Activated naive CD8-positive, alpha-beta T cell treated with anti-CD3 and anti-CD28 coated beads, Interleukin-2, amount 10 ng/mL, durations not matched to agents 7 days and 5 days (primary cell): ENCODE measurements around the gene FNTB. TPM values are rescaled to one million over a fixed set of nuclear protein-coding genes. Genes with fewer than 3 reads are reported as not detected.

Experiments used
- ATAC-seq: fragments of 150-1000 bp; cut with Tn5 transposase; one replicate; pipeline ENCODE4 v1.10.0; 2021; ENCODE audit warnings: low read depth, moderate library complexity
- POLR2A ChIA-PET: fragments of 350-600 bp; sonication (Branson Sonifier 250); formaldehyde crosslinking; loops from one replicate; lab custom pipeline; 2021; ENCODE audit warnings: antibody characterized with exemption; lab: Charles Lee
- DNase-seq: peaks from one replicate; pipeline ENCODE4 v3.0.0; 2021
- H3K27ac Mint-ChIP-seq: one replicate; pipeline ENCODE4 v1.8.0; 2022; ENCODE audit warnings: mild to moderate bottlenecking, mixed read lengths
- H3K27me3 Mint-ChIP-seq: one replicate; pipeline ENCODE4 v1.8.0; 2022; ENCODE audit warnings: mild to moderate bottlenecking, moderate library complexity, mixed read lengths
- H3K36me3 Mint-ChIP-seq: one replicate; pipeline ENCODE4 v1.8.0; 2021; ENCODE audit warnings: mild to moderate bottlenecking, mixed read lengths
- H3K4me1 Mint-ChIP-seq: one replicate; pipeline ENCODE4 v1.8.0; 2021; ENCODE audit warnings: mixed read lengths
- H3K4me3 Mint-ChIP-seq: one replicate; pipeline ENCODE4 v1.8.0; 2022; ENCODE audit warnings: mild to moderate bottlenecking, moderate library complexity, mixed read lengths
- H3K9me3 Mint-ChIP-seq: one replicate; pipeline ENCODE4 v1.8.0; 2021; ENCODE audit warnings: mixed read lengths
- total RNA-seq, 2 experiments: library from RNA; stranded (reverse); gene quantifications; one replicate each; pipeline ENCODE4 v1.2.3, GENCODE V29; 2021

FNTB gene
- total RNA-seq, 2 experiments from 2014 or later = 15.8 to 17.8 TPM

- peaks cover 30% of the 10 kb centered on the region for H3K36me3 Mint-ChIP-seq
These were observed 56.2 kb downstream of the FNTB start for GRCh38 chr14:65042731-65043372.

DNA sequence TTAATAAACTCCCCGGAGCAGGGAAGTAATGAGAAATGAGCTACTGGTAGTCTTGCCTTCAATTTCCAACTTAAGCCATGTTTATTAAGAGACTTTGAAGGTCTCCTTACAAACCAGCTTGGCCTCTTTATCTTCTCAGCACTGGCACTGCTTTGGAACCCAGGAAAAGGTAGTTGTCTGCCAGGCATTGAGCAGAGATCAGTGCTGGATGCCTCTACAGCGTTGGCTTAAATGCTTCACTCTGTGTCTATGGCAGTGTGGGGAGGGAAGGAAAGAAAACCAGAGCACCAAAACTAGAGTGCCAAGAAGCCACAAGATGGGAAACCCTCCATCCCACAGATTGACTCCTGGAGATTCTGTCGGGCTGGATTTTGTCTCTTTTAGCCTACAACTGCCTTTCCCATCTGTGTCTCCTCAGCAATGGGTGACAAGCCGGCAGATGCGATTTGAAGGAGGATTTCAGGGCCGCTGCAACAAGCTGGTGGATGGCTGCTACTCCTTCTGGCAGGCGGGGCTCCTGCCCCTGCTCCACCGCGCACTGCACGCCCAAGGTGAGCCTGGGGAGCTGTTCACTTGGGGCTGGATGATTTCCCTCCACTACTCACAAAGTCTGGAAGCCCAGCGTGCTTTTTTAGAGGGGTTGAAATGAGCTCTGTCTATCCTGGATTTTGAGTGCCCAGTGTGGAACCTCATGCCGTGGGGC lies 57.3 kb downstream of the FNTB start:
- DNase-seq (no peak), ATAC-seq (no peak)
- Mint-ChIP-seq H3K9me3 (no peaks in the 10 kb centered on the region), H3K27ac (peak overlapping the region; percentile 51), H3K27me3 (no peaks in the 10 kb centered on the region), H3K4me1 (peaks cover 16% of the 10 kb centered on the region), H3K36me3 (peaks cover 27% of the 10 kb centered on the region), H3K4me3 (peak overlapping the region; percentile 22)
- POLR2A ChIA-PET = interaction anchor here (0.7 kb wide), 1 partner anchor 380 kb away, joined by 5 read pairs; no protein-coding TSS in a partner anchor

More at GRCh38 chr14:65042731-65043372, 56.2 kb downstream of the FNTB start:
- Mint-ChIP-seq H3K9me3 (no peaks in the 10 kb centered on the region), H3K27me3 (no peaks in the 10 kb centered on the region), H3K4me3 (no peak overlapping the region), H3K4me1 (peaks cover 16% of the 10 kb centered on the region), H3K27ac (no peak overlapping the region)
- ATAC-seq (no peak), DNase-seq (no peak)
- POLR2A ChIA-PET = no interaction called here

DNA sequence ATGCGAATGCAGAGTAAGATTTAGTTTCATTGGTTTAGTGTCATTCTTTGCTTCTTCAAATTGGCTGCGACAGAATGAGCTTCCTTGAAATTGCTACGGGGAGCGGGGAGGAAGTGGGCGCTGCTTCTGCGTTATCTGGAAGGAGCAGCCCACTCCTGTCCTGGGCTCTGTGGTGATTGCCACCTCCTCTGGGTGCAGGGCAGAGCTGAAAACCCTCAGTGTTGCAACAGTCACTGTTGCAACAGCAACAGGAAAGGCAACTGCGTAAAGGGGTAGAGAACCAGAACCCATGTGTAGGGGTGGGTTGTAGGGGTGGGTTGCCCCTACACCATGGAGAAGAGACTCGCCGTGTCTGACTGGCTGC lies 57.9 kb downstream of the FNTB start:
- Mint-ChIP-seq H3K9me3 (no peaks in the 10 kb centered on the region), H3K27me3 (no peaks in the 10 kb centered on the region), H3K27ac (peak overlapping the region; percentile 51), H3K36me3 (peaks cover 25% of the 10 kb centered on the region), H3K4me3 (peak overlapping the region; percentile 22), H3K4me1 (peaks cover 16% of the 10 kb centered on the region)
- no peak for DNase-seq
- POLR2A ChIA-PET = no interaction called here
- peak; percentile 48 for ATAC-seq

- H3K4me3 Mint-ChIP-seq = no peak overlapping the region
- H3K27ac Mint-ChIP-seq = no peak overlapping the region
- H3K36me3 Mint-ChIP-seq = peaks cover 25% of the 10 kb centered on the region
- H3K9me3 Mint-ChIP-seq = no peaks in the 10 kb centered on the region
- H3K4me1 Mint-ChIP-seq = peaks cover 16% of the 10 kb centered on the region
- H3K27me3 Mint-ChIP-seq = no peaks in the 10 kb centered on the region
- ATAC-seq = no peak
- POLR2A ChIA-PET = no interaction called here
- no peak for DNase-seq
These were observed 58.3 kb downstream of the FNTB start for GRCh38 chr14:65045006-65045405.

- Mint-ChIP-seq H3K27me3 (no peaks in the 10 kb centered on the region), H3K4me3 (no peak overlapping the region), H3K27ac (no peak overlapping the region), H3K36me3 (peaks cover 25% of the 10 kb centered on the region), H3K4me1 (peaks cover 17% of the 10 kb centered on the region), H3K9me3 (no peaks in the 10 kb centered on the region)
- DNase-seq (no peak), ATAC-seq (no peak)
- POLR2A ChIA-PET = no interaction called here
These were observed 59.0 kb downstream of the FNTB start for GRCh38 chr14:65045709-65046108.

DNA sequence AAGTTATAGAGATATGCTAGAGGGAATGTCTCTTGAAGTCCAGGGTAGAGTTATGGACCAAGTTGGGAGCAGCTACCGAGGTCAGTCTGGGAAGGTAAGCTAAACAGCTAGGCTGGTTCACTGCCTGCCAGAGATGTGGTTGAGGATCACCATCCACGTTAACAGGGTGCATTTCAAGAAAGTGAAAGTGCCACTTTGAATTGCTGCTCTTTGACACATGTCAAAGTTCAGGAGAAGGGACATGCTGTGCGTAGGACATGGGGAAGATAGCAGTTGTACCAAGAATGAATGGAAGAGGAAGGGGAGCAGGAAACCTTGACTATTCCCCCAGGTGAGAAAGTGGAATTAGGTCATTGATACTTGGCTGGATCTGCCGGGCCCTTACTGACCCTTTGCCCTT lies 66.1 kb downstream of the FNTB start:
- no peaks in the 10 kb centered on the region for H3K9me3 Mint-ChIP-seq
- H3K27me3 Mint-ChIP-seq = no peaks in the 10 kb centered on the region
- DNase-seq (no peak), ATAC-seq (no peak)
- peaks cover 11% of the 10 kb centered on the region for H3K36me3 Mint-ChIP-seq
- no peak overlapping the region for H3K4me3 Mint-ChIP-seq
- H3K4me1 Mint-ChIP-seq = peaks cover 8% of the 10 kb centered on the region
- H3K27ac Mint-ChIP-seq = no peak overlapping the region
- POLR2A ChIA-PET = no interaction called here

- Mint-ChIP-seq H3K9me3 (no peaks in the 10 kb centered on the region), H3K27ac (no peak overlapping the region), H3K4me1 (peaks cover 8% of the 10 kb centered on the region), H3K4me3 (no peak overlapping the region), H3K36me3 (peaks cover 14% of the 10 kb centered on the region), H3K27me3 (no peaks in the 10 kb centered on the region)
- no peak for DNase-seq
- no peak for ATAC-seq
- POLR2A ChIA-PET = no interaction called here
These were observed 66.8 kb downstream of the FNTB start for GRCh38 chr14:65053466-65053865.

GRCh38 chr14:65054471-65055085 lies 67.9 kb downstream of the FNTB start:
- Mint-ChIP-seq H3K27me3 (no peaks in the 10 kb centered on the region), H3K4me1 (peaks cover 8% of the 10 kb centered on the region), H3K27ac (no peak overlapping the region), H3K9me3 (no peaks in the 10 kb centered on the region), H3K4me3 (no peak overlapping the region), H3K36me3 (peaks cover 20% of the 10 kb centered on the region)
- POLR2A ChIA-PET = no interaction called here
- DNase-seq (no peak), ATAC-seq (no peak)

GRCh38 chr14:65057695-65058094 lies 71.0 kb downstream of the FNTB start:
- ATAC-seq = no peak
- no peak for DNase-seq
- H3K27me3 Mint-ChIP-seq = no peaks in the 10 kb centered on the region
- H3K4me1 Mint-ChIP-seq = peaks cover 6% of the 10 kb centered on the region
- peaks cover 34% of the 10 kb centered on the region for H3K36me3 Mint-ChIP-seq
- H3K9me3 Mint-ChIP-seq = no peaks in the 10 kb centered on the region
- H3K27ac Mint-ChIP-seq = no peak overlapping the region
- POLR2A ChIA-PET = no interaction called here
- no peak overlapping the region for H3K4me3 Mint-ChIP-seq

GRCh38 chr14:65062096-65063075 lies 75.7 kb downstream of the FNTB start:
- Mint-ChIP-seq H3K27me3 (no peaks in the 10 kb centered on the region), H3K4me1 (peaks cover 3% of the 10 kb centered on the region), H3K9me3 (peaks cover 4% of the 10 kb centered on the region), H3K36me3 (peaks cover 66% of the 10 kb centered on the region), H3K27ac (no peak overlapping the region), H3K4me3 (no peak overlapping the region)
- no peak for DNase-seq
- POLR2A ChIA-PET = no interaction called here
- no peak for ATAC-seq

GRCh38 chr14:65065719-65066118 lies 79.0 kb downstream of the FNTB start:
- Mint-ChIP-seq H3K27ac (no peak overlapping the region), H3K27me3 (no peaks in the 10 kb centered on the region), H3K4me1 (peaks cover 1% of the 10 kb centered on the region), H3K4me3 (no peak overlapping the region), H3K9me3 (peaks cover 4% of the 10 kb centered on the region), H3K36me3 (peaks cover 70% of the 10 kb centered on the region)
- POLR2A ChIA-PET = interaction anchor here (0.6 kb wide), 1 partner anchor 16 kb away, joined by 5 read pairs; no protein-coding TSS in a partner anchor
- DNase-seq (no peak), ATAC-seq (no peak)

DNA sequence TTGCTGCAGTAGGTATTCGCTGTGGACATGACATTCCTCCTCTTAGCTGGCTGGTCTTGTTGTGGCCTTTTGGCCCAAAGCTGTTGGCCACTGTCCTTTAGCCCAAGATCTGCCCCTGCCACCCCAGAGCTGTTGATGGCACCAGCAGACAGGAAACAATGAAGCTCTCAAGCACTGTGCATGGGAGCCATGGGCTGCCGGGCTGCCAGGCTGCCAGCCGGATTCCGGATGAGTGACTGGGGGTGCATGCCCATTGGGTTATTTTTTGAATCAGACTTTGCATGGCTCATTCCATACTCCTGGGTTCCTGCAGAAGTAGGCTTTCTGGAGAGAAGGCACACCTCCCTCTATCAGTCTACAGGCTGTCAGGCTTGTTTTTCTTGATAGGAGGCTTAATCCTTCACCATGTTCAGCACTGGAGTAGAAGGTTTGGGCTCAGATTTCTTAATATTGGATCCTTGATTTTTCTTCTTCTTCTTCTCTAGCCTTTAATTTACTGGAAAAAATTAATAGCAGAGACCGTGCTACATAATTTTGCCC lies 83.2 kb downstream of the FNTB start:
- no peak for ATAC-seq
- Mint-ChIP-seq H3K9me3 (peaks cover 3% of the 10 kb centered on the region), H3K36me3 (peaks cover 43% of the 10 kb centered on the region), H3K27me3 (no peaks in the 10 kb centered on the region), H3K27ac (no peak overlapping the region), H3K4me3 (no peak overlapping the region), H3K4me1 (peaks cover 12% of the 10 kb centered on the region)
- no peak for DNase-seq
- POLR2A ChIA-PET = no interaction called here
